T follicular helper cell (primary cell): ENCODE measurements around the gene FAM83G.
"Not testable (repeated sequence)": the region's sequence is repeated elsewhere in the genome, so short reads cannot be mapped to it uniquely, and the experiment has no call there.

ENCODE experiments used
- DNase-seq: peaks from one replicate; pipeline ENCODE4 v3.0.0-alpha.2; 2020; ENCODE audit warnings: low read depth

The FAM83G gene

GRCh38 chr17:19023209-19023999, 18.8 kb upstream of the FAM83G start:
- DNase-seq, result no peak

DNA sequence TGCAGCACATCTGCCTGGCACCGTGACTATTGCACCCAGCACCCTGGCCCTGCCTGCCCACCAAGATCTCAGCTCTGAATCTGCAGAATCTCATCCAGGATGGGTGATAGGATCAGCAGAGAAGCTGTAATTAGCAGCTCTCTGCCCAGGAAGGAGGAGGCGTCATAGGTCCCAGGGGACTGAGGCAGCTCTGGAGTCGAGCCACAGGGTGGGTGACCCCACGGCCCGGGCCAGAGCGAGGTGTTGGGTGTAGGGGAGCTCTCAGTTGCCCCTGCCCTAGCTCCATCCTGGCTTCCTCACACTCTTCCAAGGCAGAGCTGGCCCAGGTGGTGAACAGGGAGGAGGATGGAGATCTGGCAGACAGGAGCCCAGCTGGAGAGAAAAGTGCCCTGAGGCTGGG, 18.2 kb upstream of the FAM83G start:
- DNase-seq, result no peak

DNA sequence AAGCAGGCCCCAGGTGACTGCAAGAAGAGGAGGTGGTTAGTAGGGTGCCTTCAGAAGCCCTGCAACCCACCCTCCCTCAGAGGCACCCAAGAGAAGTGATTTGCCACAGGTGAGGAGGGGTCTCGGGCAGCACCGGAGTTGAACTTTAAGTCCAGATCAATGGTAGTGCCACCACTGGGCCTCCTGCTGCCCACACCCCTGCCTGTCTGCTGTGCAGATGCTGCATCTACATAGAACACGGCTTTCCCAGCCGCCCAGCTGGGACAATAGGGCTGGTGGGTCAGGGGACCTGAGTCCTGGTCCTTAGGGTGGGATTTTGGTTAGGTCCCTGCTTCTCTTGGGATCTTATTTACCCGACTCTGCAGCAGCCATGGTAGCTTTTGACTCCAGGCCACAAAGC, 17.6 kb upstream of the FAM83G start:
- DNase-seq, result no peak

- peak; percentile 16 for DNase-seq
Measured at GRCh38 chr17:19021622-19022083, 17.1 kb upstream of the FAM83G start.

- not testable (repeated sequence) for DNase-seq
Measured at GRCh38 chr17:19021011-19021621, 16.6 kb upstream of the FAM83G start.

DNA sequence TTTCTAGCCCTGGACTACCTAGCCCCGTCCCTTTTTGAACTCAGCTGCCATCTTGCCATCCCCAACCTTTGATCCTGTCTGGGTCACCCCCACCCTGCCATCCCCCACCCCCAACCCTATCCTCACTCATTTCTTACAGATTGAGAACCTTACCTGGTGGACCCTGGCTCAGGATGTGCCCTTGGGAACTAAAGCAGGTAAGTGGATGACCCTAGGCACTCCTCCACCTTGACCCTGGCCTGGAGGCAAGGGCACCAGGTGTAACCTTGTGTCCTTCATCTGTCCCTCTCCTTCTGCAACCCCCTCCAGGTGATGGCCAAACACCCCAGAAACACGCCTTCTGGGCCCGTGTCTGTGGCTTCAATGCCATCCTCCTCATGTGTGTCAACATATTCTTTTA, 15.5 kb upstream of the FAM83G start:
- no peak for DNase-seq

- no peak for DNase-seq
Measured at GRCh38 chr17:19019041-19019941, 14.7 kb upstream of the FAM83G start.

- no peak for DNase-seq
Measured at GRCh38 chr17:19018600-19018950, 14.0 kb upstream of the FAM83G start.

DNA sequence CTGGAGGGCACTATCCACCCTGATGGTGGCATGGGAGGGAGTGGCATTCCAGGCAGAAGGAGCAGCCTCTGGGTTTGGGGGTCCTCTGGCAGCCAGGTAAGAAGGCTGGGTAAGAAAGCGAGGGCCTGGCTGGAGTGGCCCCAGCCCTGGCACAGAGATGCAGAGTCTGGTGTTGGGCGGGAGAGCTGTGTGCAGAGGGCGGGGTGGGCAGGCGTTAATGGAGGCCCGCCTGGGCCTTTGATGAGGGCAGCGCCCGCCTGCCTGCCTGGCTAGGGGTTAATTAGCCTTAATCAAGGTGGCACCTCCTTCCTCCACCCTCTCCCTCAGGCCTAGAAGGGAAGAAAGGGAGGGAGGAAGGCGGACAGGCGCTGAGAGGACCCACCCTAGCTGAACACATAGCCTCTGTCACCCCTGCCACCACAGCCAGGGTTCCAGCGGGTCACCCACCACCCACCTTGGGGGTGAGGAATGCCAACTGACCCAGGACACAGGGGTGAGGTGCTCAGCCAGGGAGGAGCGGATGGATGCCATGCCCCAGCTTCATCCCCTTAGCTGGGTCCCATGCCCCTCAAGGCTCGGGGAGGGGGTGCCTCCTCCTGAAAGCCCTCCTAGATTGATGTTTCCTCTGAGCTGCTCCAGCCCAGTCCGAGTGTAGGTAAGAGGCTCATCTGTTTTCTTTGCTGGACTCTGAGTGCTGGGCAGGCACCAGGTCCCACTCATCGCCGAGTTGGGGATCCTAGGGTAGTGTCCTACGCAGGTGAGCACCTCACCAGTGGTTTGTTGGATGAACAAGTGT, 13.4 kb upstream of the FAM83G start:
- DNase-seq, result no peak

DNA sequence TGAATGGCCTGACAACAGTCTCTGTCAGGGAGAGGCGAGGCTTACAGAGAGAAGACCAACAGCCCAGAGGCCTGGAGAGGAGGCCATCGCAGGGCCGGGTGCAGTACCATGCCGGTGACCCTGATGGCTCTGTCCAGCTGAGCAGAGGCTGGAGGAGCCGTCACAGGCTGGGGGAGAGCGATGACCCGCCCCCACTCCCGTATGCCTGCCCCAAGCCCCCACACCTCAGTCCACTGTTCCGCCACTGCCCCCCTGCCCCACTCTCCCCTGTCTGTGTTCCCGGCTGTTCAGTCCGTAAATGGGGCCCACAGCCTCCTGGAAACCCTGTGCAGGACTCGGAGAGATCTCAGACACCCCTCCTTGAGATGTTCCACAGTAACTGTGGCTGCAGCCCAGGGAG, 12.8 kb upstream of the FAM83G start:
- no peak for DNase-seq

DNA sequence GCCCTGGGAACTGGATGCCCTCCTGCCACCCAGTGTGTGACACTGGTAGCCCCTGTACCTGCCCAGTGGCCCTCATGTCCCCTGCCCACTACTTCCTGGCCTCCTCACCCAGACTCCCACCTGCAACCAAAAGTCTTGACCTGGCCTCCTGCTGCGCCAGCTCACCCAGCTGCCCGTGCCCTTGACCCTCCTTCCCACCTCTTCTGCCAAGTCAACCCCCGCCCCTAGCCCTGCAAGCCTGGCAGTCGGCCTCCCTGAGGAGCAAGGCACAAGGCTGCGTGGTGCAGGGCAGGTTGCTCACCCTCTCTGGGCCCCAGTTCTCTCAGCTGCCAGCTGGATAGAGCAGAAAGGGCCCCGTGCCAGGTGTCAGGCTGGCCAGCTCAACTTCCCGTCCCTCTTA, 12.3 kb upstream of the FAM83G start:
- no peak for DNase-seq

GRCh38 chr17:19016297-19016696, 11.7 kb upstream of the FAM83G start:
- DNase-seq, result no peak

GRCh38 chr17:19015428-19015827, 10.9 kb upstream of the FAM83G start:
- DNase-seq, result no peak

DNA sequence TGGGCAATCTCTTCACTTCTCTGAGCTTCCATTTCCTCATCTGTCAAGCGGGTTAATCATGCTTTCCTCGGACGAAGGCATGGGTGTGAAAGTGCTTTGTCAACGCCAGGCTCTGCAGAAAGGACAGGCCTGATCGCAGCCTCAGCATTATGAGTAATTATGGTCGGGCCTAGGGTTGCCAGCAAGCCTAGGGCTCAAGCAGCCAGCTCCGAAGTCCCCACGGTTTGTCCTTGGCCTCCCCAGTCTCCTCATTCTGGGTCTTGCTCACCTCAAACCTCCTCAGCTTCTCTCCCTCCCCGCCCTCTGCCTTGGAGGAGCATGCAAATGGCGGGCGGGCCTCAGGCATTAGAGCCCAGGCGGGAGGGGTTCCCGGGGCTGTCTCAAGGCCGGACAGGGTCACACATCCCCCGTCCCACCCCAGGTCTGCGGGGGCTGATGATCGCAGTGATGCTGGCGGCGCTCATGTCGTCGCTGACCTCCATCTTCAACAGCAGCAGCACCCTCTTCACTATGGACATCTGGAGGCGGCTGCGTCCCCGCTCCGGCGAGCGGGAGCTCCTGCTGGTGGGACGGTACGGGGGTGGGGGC, 10.2 kb upstream of the FAM83G start:
- DNase-seq, result no peak

DNA sequence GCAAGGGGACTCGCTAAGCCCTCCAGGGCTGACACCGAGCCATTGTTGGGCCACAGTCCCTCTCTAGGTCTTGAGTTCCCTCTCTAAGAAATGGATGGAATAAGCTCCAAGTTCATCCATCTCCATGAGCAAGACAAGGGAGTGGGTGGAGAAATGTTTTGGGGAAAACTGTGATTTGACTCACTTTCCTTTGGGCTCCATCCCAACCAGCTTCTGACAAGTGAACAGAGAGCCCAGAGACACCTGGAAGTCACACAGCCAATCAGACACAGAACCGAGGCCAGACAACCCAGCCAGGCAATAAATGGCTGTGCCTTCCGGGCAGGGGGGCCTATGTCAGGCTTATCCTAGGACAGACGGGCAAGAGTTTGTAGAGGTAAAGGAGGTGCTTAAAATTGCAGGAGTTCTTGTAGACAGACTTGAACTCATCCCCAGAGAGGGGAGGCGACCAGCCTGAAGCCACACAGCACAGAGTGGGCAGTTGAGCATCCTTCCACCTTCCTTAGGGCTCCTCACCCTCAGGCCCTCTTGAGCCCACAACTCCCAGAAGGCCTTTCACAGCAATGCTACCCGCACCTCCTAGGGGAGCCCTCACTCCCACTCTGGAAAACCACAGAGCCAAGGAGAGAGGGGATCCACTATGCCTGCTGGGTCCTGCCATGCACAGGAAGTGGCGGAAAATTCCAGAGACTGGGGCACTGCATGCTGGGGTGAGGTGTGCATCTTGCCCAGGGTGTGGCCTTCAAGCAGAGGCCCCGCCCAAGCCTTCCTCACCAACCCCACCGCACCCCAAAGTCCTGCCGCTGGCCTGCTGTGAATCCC, 9.5 kb upstream of the FAM83G start:
- DNase-seq, result no peak

DNA sequence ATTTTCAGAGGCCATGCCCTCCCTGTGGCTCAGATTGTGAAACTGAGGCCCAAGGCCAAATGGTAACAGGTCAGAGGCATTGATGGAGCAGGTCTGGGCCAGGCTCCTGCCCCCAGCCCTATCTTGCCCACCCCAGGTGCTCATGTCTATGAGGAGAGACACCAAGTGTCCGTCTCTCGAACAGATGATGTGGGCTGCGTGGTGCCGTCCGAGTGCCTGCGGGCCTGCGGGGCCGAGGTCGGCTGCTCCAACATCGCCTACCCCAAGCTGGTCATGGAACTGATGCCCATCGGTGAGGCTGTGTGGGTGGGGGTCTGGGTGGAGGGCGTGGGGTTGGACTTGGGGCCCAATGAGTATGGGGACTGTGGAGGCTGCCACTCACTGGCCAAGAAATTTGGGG, 8.7 kb upstream of the FAM83G start:
- DNase-seq, result no peak

DNA sequence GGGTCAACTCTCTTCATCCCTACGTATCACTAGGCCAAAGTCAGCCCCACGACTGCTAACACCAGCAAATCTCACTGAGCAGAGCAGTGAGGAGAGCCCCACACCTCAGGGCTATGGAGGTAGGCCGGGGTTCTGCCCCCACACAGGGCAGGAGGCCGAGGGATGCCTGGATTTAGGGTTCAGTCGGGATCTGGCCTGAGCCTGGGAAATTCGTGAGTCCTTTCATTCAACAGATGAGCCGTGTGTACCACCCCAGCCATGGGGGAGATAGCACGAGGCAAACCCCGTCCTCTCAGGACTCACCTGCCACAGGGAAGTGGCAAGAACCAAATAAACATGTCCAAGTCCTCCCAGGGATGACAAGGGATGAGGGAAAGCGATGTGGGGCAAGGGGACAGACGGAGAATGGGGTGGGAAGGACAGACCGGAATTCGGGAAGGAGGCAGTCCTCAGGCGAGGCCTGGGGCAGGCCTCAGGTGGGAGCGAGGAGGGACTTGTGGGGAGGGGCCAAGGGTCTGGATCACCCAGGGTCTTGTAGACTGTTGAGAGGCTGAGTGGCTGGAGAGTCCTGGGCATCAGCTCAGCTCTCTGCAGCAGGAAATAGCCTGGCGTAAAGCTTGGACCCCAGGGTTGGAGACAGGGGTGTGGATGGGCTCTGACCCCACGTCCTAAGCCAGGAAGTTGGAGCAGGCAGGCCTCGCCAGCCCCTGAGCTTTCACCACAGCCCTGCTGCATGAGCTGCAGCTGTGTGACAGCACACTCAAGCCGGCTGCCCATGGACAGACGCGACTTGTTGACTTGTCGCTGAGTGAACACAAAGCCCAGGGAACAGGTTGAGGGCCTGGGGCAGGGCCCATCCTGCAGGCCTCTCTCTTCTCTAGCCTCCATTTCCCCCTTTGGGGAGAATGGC, 7.9 kb upstream of the FAM83G start:
- no peak for DNase-seq

- no peak for DNase-seq
Measured at GRCh38 chr17:19011581-19011980, 7.0 kb upstream of the FAM83G start.

DNA sequence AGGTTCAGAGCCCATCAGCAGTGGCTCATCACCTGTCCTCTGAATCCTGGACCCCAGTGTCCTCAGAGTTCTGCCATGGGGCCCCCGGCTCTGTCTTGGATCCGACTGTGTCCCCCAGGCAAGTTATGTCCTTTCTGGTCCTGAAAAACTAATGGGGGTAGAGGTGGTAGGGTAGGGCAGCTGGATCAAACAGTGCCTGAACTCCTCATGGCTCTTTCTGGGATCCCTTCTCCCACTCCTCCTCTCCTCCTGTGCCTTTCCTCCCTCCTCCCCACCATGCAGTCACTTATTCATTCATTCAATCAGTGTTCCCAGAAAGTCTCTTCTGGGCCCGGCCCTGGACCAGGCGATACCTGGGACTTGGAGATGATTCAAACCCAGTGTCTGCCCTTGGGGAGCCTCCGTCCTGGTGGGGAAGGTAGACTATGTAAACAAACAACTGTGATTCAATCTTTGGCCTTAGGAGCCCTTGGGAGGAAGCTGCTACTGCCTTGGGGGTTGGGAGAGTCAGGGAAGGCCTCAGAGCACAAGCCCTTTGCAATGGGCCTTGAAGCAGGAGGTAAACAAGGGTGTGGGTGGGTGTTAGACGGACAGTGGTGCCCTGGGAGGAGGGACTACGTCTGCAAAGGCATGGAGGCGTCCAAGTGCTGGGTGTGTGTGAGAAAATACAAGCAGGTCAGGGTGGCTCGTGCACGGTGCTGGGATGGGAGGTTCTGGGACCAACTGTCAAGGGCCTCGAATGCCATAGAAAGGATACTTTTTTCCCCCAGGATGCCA, 6.4 kb upstream of the FAM83G start:
- no peak for DNase-seq
